Hepatocyte (in vitro differentiated cells): ENCODE data around the gene ZNF462. TPM values are rescaled to one million over a fixed set of nuclear protein-coding genes. Genes with fewer than 3 reads are reported as not detected.

ENCODE experiments used
- DNase-seq: peaks from one replicate; pipeline ENCODE4 v3.0.0-alpha.2; 2016; ENCODE audit warnings: low spot score
- H2AFZ ChIP-seq: fragments of 200-600 bp; sonication (generic); 2 replicates; pipeline ENCODE4 v1.6.0; 2016; ENCODE audit warnings: antibody characterized with exemption, mild to moderate bottlenecking
- H3K27ac ChIP-seq: fragments of 200-600 bp; sonication (generic); 2 replicates; pipeline ENCODE4 v1.5.1; 2016; ENCODE audit warnings: mild to moderate bottlenecking
- H3K27me3 ChIP-seq: fragments of 200-600 bp; sonication (generic); 2 replicates; pipeline ENCODE4 v1.6.1; 2016
- H3K36me3 ChIP-seq: fragments of 200-600 bp; sonication (generic); replicated peaks from 2 replicates; pipeline ENCODE4 v1.5.1; 2016; ENCODE audit warnings: low read depth; ENCODE audit not compliant: insufficient read depth
- H3K4me1 ChIP-seq: fragments of 200-600 bp; sonication (generic); 2 replicates; pipeline ENCODE4 v1.5.1; 2016; ENCODE audit warnings: mild to moderate bottlenecking, moderate library complexity; ENCODE audit not compliant: insufficient read depth
- H3K4me2 ChIP-seq: fragments of 200-600 bp; sonication (generic); 2 replicates; pipeline ENCODE4 v1.6.0; 2016
- H3K4me3 ChIP-seq: fragments of 200-600 bp; sonication (generic); 2 replicates; pipeline ENCODE4 v1.5.1; 2016; ENCODE audit warnings: mild to moderate bottlenecking
- H3K79me2 ChIP-seq: fragments of 200-600 bp; sonication (generic); 2 replicates; pipeline ENCODE4 v1.6.0; 2017; ENCODE audit warnings: mild to moderate bottlenecking
- H3K9me2 ChIP-seq: fragments of 200-600 bp; sonication (generic); replicated peaks from 2 replicates; pipeline ENCODE4 v1.6.0; 2017; ENCODE audit warnings: mild to moderate bottlenecking; ENCODE audit not compliant: insufficient read depth
- H3K9me3 ChIP-seq: fragments of 200-600 bp; sonication (generic); 2 replicates; pipeline ENCODE4 v1.5.1; 2016; ENCODE audit warnings: low read depth, mild to moderate bottlenecking
- H4K20me1 ChIP-seq: fragments of 200-600 bp; sonication (generic); 2 replicates; pipeline ENCODE4 v1.6.0; 2016; ENCODE audit warnings: mild to moderate bottlenecking; ENCODE audit not compliant: insufficient read depth, poor library complexity, severe bottlenecking
- CTCF ChIP-seq: fragments of 200-600 bp; sonication (generic); IDR thresholded peaks from 2 replicates; pipeline ENCODE4 v1.5.1; 2016; ENCODE audit warnings: antibody characterized with exemption, mild to moderate bottlenecking; ENCODE audit not compliant: poor library complexity
- EZH2 ChIP-seq: fragments of 200-600 bp; sonication (generic); IDR thresholded peaks from 2 replicates; pipeline ENCODE4 v1.6.1; 2016; ENCODE audit warnings: antibody characterized with exemption, mild to moderate bottlenecking, borderline replicate concordance
- EZH2phosphoT487 ChIP-seq: fragments of 200-600 bp; sonication (generic); IDR thresholded peaks from one replicate; pipeline ENCODE4 v1.6.1; 2018; ENCODE audit warnings: antibody characterized with exemption, mild to moderate bottlenecking, low read depth, moderate library complexity; ENCODE audit not compliant: unreplicated experiment, severe bottlenecking
- whole genome bisulfite sequencing: methylation state at CpG from one replicate; pipeline ENCODE4 v1.1.6; 2016; ENCODE audit warnings: low lambda C conversion rate; ENCODE audit errors: missing lambda C conversion rate; 5-methylcytosine and 5-hydroxymethylcytosine counted together
- polyA plus RNA-seq: library from polyadenylated mRNA; unstranded; fragments of >200 nt; fragmentation: Nextera tagmentation; extraction: Ambion mirVana; gene quantifications from 2 replicates; pipeline ENCODE4 v1.2.1, GENCODE V29; 2016
- total RNA-seq: library from RNA; depleted of rRNA; stranded (reverse); fragments of >200 nt; gene quantifications from 2 replicates; pipeline ENCODE4 v1.2.3, GENCODE V29; 2014

Gene ZNF462
- total and polyA plus RNA-seq, 2 experiments from 2014 or later = 7.8 to 27.5 TPM

DNA sequence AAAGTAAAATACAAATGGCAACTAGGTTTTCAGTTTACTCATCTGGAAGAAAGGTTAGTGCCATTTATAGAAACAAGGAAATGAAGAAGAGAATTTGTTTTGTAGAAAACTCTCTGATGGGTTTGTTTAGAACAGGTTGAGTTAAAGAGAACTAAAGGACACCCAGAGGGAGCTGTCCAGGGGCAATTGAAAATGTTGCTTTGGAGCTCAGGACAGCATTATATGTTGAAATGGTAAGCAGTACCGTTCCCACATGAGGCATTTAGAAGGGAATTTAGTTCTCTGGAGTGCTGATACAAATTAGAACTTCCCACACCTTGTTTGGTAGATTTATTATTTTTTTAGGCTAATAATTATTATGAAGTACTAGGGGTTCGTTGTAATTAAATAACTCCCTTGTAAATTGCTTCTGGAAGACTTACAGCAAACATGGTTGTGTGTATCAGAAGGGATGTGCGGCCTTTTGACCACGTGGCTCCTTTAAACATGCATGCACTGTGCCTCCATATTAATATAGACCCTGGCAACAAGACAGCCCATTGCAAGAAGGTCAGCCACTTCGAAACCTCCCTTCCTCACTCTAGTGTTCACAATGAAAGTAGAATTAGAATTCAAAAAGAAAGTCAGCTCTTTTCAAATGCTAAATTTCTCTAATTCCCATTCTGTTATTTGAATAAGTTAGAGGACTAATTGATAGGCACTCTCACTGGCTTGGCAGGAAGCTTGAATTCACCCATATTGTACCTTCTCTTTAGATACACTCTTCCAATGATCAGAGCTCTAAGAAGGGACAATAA, 71.7 kb downstream of the ZNF462 start:
- no peak for DNase-seq
- no peak for TF ChIP-seq EZH2phosphoT487
- TF ChIP-seq EZH2 = no peak
- TF ChIP-seq CTCF = no peak
- no peaks in the 10 kb centered on the region for H3K27me3 ChIP-seq
- H3K79me2 ChIP-seq = peaks cover 11% of the 10 kb centered on the region
- no peak overlapping the region for H3K4me2 ChIP-seq
- H3K4me1 ChIP-seq = peaks cover 11% of the 10 kb centered on the region
- H3K9me3 ChIP-seq = no peaks in the 10 kb centered on the region
- no peak overlapping the region for H3K4me3 ChIP-seq
- H2AFZ ChIP-seq = no peak overlapping the region
- H3K36me3 ChIP-seq = no peaks in the 10 kb centered on the region
- no peaks in the 10 kb centered on the region for H4K20me1 ChIP-seq
- no peak overlapping the region for H3K27ac ChIP-seq
- WGBS = 90% methylated on average over 5 of the region's 5 CpGs
- no peaks in the 10 kb centered on the region for H3K9me2 ChIP-seq

GRCh38 chr9:106936680-106937079, 73.7 kb downstream of the ZNF462 start:
- H3K36me3 ChIP-seq = no peaks in the 10 kb centered on the region
- no peak for TF ChIP-seq CTCF
- TF ChIP-seq EZH2phosphoT487 = no peak
- TF ChIP-seq EZH2 = no peak
- WGBS = 92% methylated on average over 3 of the region's 3 CpGs

GRCh38 chr9:106941916-106942315, 79.0 kb downstream of the ZNF462 start:
- Histone ChIP-seq H3K9me2 (no peaks in the 10 kb centered on the region), H3K4me3 (no peak overlapping the region), H3K79me2 (no peaks in the 10 kb centered on the region), H3K4me1 (no peaks in the 10 kb centered on the region), H4K20me1 (no peaks in the 10 kb centered on the region), H3K4me2 (no peak overlapping the region), H3K9me3 (no peaks in the 10 kb centered on the region), H3K27me3 (no peaks in the 10 kb centered on the region), H2AFZ (no peak overlapping the region), H3K27ac (no peak overlapping the region), H3K36me3 (no peaks in the 10 kb centered on the region)
- TF ChIP-seq EZH2phosphoT487 (no peak), CTCF (no peak), EZH2 (no peak)
- 89% methylated on average over 2 of the region's 2 CpGs for WGBS
- DNase-seq = no peak

More at GRCh38 chr9:106936680-106937079, 73.7 kb downstream of the ZNF462 start:
- Histone ChIP-seq H3K9me2 (no peaks in the 10 kb centered on the region), H3K4me3 (no peak overlapping the region), H3K4me2 (no peak overlapping the region), H3K27ac (no peak overlapping the region), H4K20me1 (no peaks in the 10 kb centered on the region), H3K79me2 (peaks cover 7% of the 10 kb centered on the region), H3K27me3 (no peaks in the 10 kb centered on the region), H3K9me3 (no peaks in the 10 kb centered on the region), H2AFZ (no peak overlapping the region), H3K4me1 (no peaks in the 10 kb centered on the region)
- no peak for DNase-seq
